Activated naive CD8-positive, alpha-beta T cell treated with anti-CD3 and anti-CD28 coated beads, Interleukin-2, amount 50 U/mL, for 24 hours (primary cell): ENCODE data around the gene MXI1.
A peak's percentile ranks its signal among the peaks of the same experiment; 100 is the strongest.
"Not testable (repeated sequence)": the region's sequence is repeated elsewhere in the genome, so short reads cannot be mapped to it uniquely, and the experiment has no call there.

Experiments used
- ATAC-seq: fragments of 150-1000 bp; cut with Tn5 transposase; one replicate; pipeline ENCODE4 v1.10.0; 2021
- DNase-seq: peaks from one replicate; pipeline ENCODE4 v3.0.0; 2021
- H3K27ac Mint-ChIP-seq: one replicate; pipeline ENCODE4 v1.8.0; 2021; ENCODE audit warnings: mild to moderate bottlenecking, mixed read lengths
- H3K27me3 Mint-ChIP-seq: one replicate; pipeline ENCODE4 v1.8.0; 2021; ENCODE audit warnings: mixed read lengths
- H3K36me3 Mint-ChIP-seq: one replicate; pipeline ENCODE4 v1.8.0; 2021; ENCODE audit warnings: low read depth, mixed read lengths
- H3K4me1 Mint-ChIP-seq: one replicate; pipeline ENCODE4 v1.8.0; 2021; ENCODE audit warnings: mixed read lengths
- H3K4me3 Mint-ChIP-seq: one replicate; pipeline ENCODE4 v1.8.0; 2021; ENCODE audit warnings: mild to moderate bottlenecking, moderate library complexity, mixed read lengths
- H3K9me3 Mint-ChIP-seq: one replicate; pipeline ENCODE4 v1.8.0; 2021; ENCODE audit warnings: mixed read lengths

The MXI1 gene

GRCh38 chr10:110172155-110172554 lies 35.2 kb upstream of the MXI1 start:
- no peak overlapping the region for H3K4me3 Mint-ChIP-seq
- peaks cover 81% of the 10 kb centered on the region for H3K27me3 Mint-ChIP-seq
- no peak for ATAC-seq
- no peak for DNase-seq
- no peaks in the 10 kb centered on the region for H3K9me3 Mint-ChIP-seq
- no peaks in the 10 kb centered on the region for H3K36me3 Mint-ChIP-seq
- H3K27ac Mint-ChIP-seq = no peak overlapping the region
- H3K4me1 Mint-ChIP-seq = peaks cover 13% of the 10 kb centered on the region

- H3K9me3 Mint-ChIP-seq = no peaks in the 10 kb centered on the region
- ATAC-seq (no peak), DNase-seq (no peak)
- H3K4me1 Mint-ChIP-seq = peaks cover 6% of the 10 kb centered on the region
- H3K36me3 Mint-ChIP-seq = no peaks in the 10 kb centered on the region
- no peak overlapping the region for H3K4me3 Mint-ChIP-seq
- peaks cover 75% of the 10 kb centered on the region for H3K27me3 Mint-ChIP-seq
- H3K27ac Mint-ChIP-seq = no peak overlapping the region
Observed at GRCh38 chr10:110174201-110174600, 33.2 kb upstream of the MXI1 start.

GRCh38 chr10:110174816-110175215 lies 32.6 kb upstream of the MXI1 start:
- H3K4me3 Mint-ChIP-seq = no peak overlapping the region
- peaks cover 6% of the 10 kb centered on the region for H3K4me1 Mint-ChIP-seq
- ATAC-seq = no peak
- no peak overlapping the region for H3K27ac Mint-ChIP-seq
- H3K36me3 Mint-ChIP-seq = no peaks in the 10 kb centered on the region
- no peak for DNase-seq
- peaks cover 73% of the 10 kb centered on the region for H3K27me3 Mint-ChIP-seq
- no peaks in the 10 kb centered on the region for H3K9me3 Mint-ChIP-seq

DNA sequence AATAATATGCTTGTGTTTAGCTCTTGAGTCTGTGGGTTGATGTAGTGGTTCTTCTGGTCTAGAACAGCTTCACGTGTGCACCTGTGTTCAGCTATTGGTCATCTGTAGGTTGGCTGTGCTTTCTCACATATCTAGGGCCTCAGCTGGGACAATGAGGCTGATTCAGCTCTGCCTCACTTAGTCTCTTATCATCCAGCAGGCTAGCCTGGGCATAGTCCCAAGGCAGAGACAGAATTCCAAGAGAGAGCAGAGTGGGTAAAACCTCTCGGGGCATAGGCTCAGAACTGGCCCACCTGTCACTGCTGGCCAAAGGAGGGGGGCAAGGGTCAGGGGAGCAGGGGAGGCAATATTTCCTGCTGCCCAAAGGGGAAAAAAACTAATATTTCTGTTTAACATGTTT lies 32.0 kb upstream of the MXI1 start:
- peaks cover 6% of the 10 kb centered on the region for H3K4me1 Mint-ChIP-seq
- H3K27me3 Mint-ChIP-seq = peaks cover 69% of the 10 kb centered on the region
- no peak overlapping the region for H3K4me3 Mint-ChIP-seq
- H3K9me3 Mint-ChIP-seq = no peaks in the 10 kb centered on the region
- no peak overlapping the region for H3K27ac Mint-ChIP-seq
- DNase-seq = no peak
- ATAC-seq = no peak
- no peaks in the 10 kb centered on the region for H3K36me3 Mint-ChIP-seq

DNA sequence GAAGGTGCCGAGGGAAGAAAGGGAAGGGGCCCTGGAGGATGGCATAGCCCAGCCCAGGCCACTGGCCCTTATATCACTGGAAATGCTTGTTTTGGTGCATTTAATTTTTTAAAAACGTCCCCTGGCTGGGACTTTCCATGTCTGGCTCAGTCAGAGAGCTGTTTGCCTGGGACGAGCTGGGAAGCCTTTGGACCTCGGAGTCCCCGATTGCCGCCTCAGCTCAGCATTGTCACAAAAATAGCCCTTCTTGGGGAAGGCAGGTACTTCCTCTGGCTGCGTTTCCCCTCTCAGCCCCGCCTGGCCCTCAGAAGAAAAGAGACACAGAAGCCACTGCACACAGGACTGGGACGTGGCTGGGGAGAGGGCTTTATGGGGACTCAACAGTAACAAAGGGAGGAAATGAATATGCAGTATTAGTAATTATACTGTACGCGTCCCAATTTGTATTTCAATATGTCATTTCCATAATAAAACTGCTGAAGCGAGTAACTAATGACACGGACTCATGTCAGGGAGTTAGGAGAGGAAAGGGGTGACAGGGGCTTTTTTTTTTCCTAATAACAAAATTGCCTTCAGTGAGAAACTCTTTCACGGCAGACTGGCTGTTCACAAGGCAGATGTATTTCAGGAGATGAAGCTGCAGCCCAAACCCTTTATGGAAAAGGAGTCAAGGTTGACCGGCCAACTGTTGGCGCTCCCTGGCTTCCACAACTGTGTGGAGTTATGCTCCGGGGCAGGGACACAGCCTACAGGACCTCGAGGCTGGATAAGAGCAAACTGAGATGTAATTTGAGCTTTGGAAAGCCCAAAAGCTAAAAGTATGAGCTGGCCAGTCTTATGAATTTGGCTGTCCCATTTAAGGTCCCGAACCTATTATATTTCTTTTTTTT lies 31.0 kb upstream of the MXI1 start:
- H3K4me1 Mint-ChIP-seq = peaks cover 3% of the 10 kb centered on the region
- no peaks in the 10 kb centered on the region for H3K9me3 Mint-ChIP-seq
- H3K4me3 Mint-ChIP-seq = no peak overlapping the region
- DNase-seq = no peak
- no peak for ATAC-seq
- peaks cover 59% of the 10 kb centered on the region for H3K27me3 Mint-ChIP-seq
- no peak overlapping the region for H3K27ac Mint-ChIP-seq
- no peaks in the 10 kb centered on the region for H3K36me3 Mint-ChIP-seq

GRCh38 chr10:110179220-110179619 lies 28.2 kb upstream of the MXI1 start:
- Mint-ChIP-seq H3K36me3 (no peaks in the 10 kb centered on the region), H3K27me3 (peaks cover 38% of the 10 kb centered on the region), H3K9me3 (no peaks in the 10 kb centered on the region), H3K4me1 (peaks cover 3% of the 10 kb centered on the region), H3K27ac (no peak overlapping the region), H3K4me3 (no peak overlapping the region)
- DNase-seq (no peak), ATAC-seq (no peak)

DNA sequence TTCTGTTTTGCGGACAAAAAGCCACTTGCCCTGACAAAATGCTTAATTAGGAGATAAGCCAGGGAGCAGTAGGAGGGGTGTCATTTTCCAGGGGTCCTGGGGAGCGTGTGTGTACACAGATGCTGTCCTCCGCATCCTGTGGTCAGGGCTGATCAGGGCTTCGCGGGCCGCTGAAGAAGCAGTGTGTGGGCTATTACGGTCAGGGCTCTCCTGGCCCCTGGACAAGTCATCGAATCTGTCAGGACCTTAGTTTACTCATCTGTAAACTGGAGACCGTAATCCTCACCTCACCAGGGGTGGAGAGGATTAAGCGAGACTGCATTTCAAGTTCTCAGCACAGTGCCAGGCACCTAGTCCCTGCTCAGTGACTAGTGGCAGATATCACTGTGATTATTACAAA lies 26.0 kb upstream of the MXI1 start:
- no peak overlapping the region for H3K27ac Mint-ChIP-seq
- no peaks in the 10 kb centered on the region for H3K36me3 Mint-ChIP-seq
- H3K4me3 Mint-ChIP-seq = no peak overlapping the region
- no peaks in the 10 kb centered on the region for H3K9me3 Mint-ChIP-seq
- peaks cover 28% of the 10 kb centered on the region for H3K27me3 Mint-ChIP-seq
- peaks cover under 1% of the 10 kb centered on the region for H3K4me1 Mint-ChIP-seq
- ATAC-seq (no peak), DNase-seq (no peak)

DNA sequence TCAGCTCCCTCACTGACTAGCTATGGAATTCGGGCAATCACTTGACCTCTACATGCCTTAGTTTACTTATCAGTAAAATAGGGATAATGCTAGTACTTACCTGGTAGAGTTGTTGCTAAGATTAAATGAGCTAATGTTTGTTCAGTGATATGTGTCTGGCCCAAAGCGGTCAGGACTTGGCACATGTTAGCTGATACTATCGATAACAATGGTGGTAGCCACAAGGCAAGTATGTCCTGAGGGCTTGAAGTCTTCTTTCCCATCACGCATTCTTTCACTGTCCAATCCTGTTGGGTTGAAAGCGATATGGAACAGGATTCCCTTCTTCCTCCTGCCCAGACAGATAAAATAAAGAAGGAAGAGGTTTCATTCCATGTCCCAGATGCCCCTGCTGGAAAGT lies 25.5 kb upstream of the MXI1 start:
- no peaks in the 10 kb centered on the region for H3K36me3 Mint-ChIP-seq
- no peak overlapping the region for H3K4me3 Mint-ChIP-seq
- no peaks in the 10 kb centered on the region for H3K9me3 Mint-ChIP-seq
- H3K4me1 Mint-ChIP-seq = no peaks in the 10 kb centered on the region
- H3K27ac Mint-ChIP-seq = no peak overlapping the region
- H3K27me3 Mint-ChIP-seq = peaks cover 29% of the 10 kb centered on the region
- no peak for ATAC-seq
- no peak for DNase-seq

DNA sequence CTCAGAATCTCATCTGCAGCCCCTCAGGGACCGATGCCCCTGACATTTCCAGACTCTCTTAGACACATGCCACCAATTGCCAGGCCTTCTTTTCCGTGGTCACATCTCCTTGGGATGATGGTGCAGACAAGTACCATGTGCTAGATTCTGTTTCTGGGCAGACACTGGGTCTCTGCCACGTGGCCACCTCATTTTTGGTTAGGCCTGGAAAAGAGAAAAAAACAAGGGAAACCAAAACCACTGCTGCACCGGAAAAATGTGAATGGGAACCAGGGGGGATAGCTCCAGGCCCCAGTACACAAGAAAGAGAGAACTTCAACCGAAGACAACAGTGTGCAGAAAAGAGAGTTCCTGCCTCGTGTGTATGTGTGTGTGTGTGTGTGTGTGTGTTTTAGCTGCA lies 23.0 kb upstream of the MXI1 start:
- DNase-seq = no peak
- H3K9me3 Mint-ChIP-seq = no peaks in the 10 kb centered on the region
- no peak for ATAC-seq
- H3K4me1 Mint-ChIP-seq = no peaks in the 10 kb centered on the region
- H3K36me3 Mint-ChIP-seq = no peaks in the 10 kb centered on the region
- H3K4me3 Mint-ChIP-seq = no peak overlapping the region
- H3K27ac Mint-ChIP-seq = no peak overlapping the region
- H3K27me3 Mint-ChIP-seq = peaks cover 12% of the 10 kb centered on the region

GRCh38 chr10:110185646-110186182 lies 21.7 kb upstream of the MXI1 start:
- H3K9me3 Mint-ChIP-seq, ATAC-seq: not testable (repeated sequence)

GRCh38 chr10:110190170-110190569 lies 17.2 kb upstream of the MXI1 start:
- Mint-ChIP-seq H3K4me3 (no peak overlapping the region), H3K36me3 (peaks cover 2% of the 10 kb centered on the region), H3K27ac (no peak overlapping the region), H3K27me3 (peaks cover 51% of the 10 kb centered on the region), H3K4me1 (peaks cover 10% of the 10 kb centered on the region), H3K9me3 (no peaks in the 10 kb centered on the region)
- ATAC-seq = no peak
- no peak for DNase-seq

More at GRCh38 chr10:110185646-110186182, 21.7 kb upstream of the MXI1 start:
- DNase-seq, H3K4me3 Mint-ChIP-seq, H3K36me3 Mint-ChIP-seq, H3K4me1 Mint-ChIP-seq, H3K27ac Mint-ChIP-seq: not testable (repeated sequence)
- peaks cover 19% of the 10 kb centered on the region for H3K27me3 Mint-ChIP-seq

DNA sequence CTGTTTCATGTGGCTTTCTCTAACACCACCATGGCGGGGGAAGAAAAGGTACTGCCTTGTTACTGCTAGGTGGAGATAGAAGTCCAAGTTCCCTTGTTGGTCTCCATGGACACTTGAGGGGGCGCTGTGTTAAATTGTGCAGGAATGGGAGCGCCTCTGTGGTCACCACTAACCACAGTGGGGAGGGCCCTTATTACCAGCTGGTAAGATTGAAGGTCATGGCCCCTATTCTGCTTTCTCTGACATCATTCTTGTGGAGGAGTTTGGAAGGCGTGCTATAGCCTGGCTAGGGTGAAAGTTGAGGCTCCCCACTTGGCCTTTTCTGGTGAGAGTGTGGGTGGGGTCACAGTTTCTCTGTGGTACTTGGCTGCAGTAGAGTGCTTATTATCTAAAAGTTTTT lies 14.9 kb upstream of the MXI1 start:
- Mint-ChIP-seq H3K4me1 (peaks cover 10% of the 10 kb centered on the region), H3K9me3 (no peaks in the 10 kb centered on the region), H3K27ac (peak overlapping the region; percentile 59), H3K36me3 (peaks cover 2% of the 10 kb centered on the region), H3K4me3 (no peak overlapping the region), H3K27me3 (peaks cover 55% of the 10 kb centered on the region)
- peak; percentile 50 for DNase-seq
- ATAC-seq = peak; percentile 88

- Mint-ChIP-seq H3K4me3 (no peak overlapping the region), H3K27ac (no peak overlapping the region), H3K36me3 (no peaks in the 10 kb centered on the region), H3K4me1 (no peaks in the 10 kb centered on the region), H3K9me3 (no peaks in the 10 kb centered on the region), H3K27me3 (peaks cover 52% of the 10 kb centered on the region)
- DNase-seq (no peak), ATAC-seq (no peak)
Observed at GRCh38 chr10:110200503-110200902, 6.9 kb upstream of the MXI1 start.

DNA sequence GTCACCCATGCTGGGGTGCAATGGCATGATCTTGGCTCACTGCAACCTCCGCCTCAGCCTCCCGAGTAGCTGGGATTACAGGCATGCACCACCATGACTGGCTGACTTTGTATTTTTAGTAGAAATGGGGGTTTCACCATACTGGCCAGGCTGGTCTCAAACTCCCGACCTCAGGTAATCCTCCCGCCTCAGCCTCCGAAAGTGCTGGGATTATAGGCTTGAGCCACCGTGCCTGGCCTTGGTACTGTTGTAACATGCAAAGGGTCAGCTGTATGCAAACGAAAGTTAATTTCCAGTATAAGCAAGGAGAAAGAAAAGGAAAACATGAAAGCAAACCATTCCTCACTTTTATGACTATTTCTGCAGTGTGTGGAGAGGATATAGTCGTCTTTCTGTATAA lies 6.4 kb upstream of the MXI1 start:
- H3K4me1 Mint-ChIP-seq, H3K4me3 Mint-ChIP-seq, H3K36me3 Mint-ChIP-seq, H3K9me3 Mint-ChIP-seq, H3K27ac Mint-ChIP-seq, ATAC-seq, DNase-seq: not testable (repeated sequence)
- H3K27me3 Mint-ChIP-seq = peaks cover 52% of the 10 kb centered on the region
